NCI-H2171 treated with DMSO at 0.1 percent for 48 hours (cell line): ENCODE measurements around the gene RBKS.
"Not testable (repeated sequence)": the region's sequence is repeated elsewhere in the genome, so short reads cannot be mapped to it uniquely, and the experiment has no call there.

Source experiments
- DNase-seq: peaks from one replicate; lab custom pipeline; 2025; lab: John Stamatoyannopoulos, UW

The RBKS gene

GRCh38 chr2:27798948-27799645 is 91.1 kb downstream of the RBKS start:
- no peak for DNase-seq

DNA sequence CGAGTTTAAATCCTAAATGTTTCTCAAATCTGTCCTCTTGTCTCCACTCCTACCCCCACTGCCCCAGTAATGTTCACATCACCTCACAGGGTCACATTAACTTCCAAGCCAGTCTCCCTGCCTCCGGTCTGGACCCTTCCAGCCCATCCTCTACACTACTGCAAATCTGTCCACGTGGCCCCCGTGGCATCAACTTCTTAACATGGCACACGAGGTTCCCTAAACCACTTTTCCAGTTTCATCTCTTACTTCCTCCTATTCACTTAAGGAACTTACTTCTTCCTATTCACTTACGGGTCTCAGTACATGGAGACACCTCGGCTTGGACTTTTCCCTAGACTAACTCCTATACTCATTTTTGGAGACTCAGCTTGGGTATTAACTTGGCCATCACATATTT is 91.7 kb downstream of the RBKS start:
- no peak for DNase-seq

DNA sequence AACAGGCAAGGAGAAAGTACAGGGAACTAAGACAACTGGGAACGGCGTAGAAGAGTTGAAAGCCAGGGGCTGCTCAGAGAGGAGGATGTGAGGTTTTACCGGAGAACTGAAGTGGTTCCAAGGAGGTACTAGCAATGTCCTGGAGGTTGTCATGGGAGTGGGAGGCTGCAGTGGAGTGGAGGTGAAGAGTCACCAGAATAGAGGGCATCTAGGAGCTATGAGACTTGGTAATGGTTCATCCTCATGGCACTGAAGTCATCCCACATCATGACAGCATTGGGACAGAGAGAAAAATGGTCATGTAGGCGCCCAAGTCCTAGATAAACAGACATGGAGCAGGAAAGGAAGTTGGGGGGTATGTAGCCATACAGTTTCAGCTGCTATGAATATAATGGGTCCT is 92.3 kb downstream of the RBKS start:
- DNase-seq, result no peak

DNA sequence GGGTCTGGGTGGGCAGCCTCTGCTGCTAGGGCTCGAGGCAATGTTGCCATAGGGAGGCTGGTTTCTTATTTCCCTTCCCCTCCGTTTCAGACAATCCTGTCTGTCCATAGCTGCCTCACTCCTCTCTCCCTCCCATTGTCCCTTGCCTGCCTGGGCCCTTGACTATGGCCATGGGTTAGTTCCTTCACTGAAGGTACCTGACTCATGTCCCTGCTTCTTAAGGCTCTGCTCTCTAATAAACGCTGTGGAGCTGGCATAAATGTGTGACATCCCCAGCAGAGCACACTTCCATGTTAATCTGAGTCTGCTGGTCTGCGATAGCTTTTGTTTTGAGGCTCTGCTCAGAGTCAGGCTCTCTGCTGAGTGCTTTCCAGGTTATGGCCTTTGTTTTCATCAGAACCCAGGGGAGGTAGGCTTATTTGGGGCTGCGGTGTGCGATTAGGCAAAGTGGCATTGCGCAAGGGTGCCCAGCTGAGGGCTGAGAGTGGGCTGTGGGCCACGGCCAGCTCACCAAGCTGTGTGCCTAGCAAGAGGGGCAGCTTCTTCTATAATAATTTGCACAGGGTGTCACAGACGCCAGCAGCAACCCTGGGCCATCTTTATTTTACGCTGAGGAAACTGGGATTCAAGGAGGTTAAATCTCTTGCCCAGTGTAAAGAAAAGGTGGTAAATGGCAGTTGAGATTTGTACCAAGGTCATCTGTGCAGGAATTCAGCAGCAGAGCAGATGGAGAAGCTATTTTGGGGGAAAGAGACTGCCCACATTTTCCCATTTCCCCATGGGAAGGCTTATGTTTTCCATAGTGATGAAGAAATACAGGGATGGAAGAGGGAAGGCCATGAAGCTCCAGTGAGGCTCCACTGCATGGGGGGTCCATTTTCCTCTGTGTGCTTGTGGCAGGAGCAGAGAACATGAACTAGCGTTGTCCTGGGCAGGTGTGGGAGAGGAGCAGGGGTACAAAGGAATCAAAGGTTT is 93.1 kb downstream of the RBKS start:
- no peak for DNase-seq

DNA sequence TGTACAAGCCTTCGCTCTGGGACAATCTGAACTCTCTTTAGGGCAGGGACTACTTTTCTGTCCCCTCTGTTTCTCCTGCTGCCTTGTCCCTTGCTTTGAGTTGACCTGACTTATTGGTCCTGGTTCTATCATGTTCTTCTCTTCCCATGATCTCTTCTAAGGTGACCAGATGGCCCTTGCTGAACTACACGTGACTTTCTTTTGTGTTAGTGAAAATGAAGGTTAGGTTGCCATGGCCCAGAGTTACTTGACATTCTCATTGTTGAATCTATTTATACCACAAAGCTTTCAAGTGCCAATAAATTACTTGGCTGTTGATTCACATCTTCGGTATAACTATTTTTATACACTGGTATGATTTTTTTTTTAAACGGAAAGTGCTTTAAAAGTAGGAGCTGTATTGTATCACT is 94.3 kb downstream of the RBKS start:
- no peak for DNase-seq

DNA sequence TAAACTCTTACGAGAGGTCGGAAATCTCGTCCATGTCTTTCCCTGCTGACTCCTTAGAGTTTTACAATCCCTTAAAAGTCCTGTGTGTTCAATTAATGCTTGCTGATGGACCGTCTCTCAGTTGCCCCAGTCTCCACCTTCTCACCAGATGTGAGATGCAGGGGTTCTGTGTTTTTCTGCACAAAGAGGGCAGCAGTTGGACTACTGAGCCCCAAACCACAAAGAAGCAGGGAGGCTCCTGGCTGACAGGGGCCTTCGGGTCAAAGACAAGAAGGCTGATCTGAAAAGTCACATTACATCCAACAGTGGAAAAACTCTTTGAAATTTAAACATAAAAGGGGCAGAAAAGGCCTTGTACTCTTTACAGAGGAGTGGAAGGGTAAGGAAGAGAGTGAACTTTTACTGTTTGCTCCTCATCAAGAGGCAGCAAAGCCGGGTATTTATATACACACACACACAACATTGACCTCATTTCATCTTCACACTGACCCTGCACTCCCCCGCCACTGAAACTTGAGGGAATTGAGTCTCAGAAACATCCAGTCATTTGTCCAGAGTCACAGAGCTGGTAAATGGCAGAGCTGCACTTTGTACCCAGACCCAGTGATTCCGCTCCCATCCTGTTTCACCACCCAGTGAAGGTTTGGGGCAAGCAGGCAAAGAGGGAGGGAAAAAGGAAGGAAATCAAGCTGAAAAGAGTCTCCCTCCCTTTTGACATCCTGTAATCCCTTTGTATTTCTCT is 94.9 kb downstream of the RBKS start:
- no peak for DNase-seq

DNA sequence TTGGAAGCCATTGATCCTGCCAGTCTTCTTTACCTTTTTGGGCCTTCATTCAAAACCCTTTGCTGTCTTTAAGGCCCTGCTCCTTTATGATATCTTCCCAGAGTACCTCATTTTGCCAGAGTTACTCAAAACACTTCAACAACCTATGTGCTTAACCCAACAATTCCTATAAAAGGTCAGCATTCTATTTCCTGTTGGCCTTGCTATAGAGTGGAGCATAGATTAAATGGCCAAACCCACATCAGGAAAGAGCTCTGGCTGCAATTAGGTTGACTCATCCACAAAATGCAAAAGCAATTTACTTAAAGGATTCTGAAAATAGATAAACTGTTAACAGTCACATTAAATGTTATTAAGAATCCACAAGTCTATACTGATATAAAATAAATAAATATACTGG is 97.4 kb downstream of the RBKS start:
- DNase-seq, result no peak

DNA sequence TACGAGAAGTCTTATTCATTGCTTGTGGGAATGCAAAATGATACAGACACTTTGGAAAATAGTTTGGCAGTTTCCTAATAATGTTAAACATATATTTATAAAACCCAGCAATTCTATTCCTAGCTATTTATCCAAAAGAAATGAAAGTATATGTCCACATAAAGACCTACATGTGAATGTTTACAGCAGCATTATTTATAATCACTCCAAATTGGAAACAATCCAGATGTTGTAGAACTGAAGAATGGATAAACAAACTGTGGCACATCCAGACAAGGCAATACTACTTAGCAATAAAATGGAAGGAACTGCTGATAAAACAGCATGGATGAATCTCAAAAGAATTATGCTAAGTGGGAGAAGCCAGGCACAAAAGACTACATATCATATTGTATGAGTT is 99.4 kb downstream of the RBKS start:
- no peak for DNase-seq

- DNase-seq, result no peak
Observed at GRCh38 chr2:27782701-27783100, 107.5 kb downstream of the RBKS start.

DNA sequence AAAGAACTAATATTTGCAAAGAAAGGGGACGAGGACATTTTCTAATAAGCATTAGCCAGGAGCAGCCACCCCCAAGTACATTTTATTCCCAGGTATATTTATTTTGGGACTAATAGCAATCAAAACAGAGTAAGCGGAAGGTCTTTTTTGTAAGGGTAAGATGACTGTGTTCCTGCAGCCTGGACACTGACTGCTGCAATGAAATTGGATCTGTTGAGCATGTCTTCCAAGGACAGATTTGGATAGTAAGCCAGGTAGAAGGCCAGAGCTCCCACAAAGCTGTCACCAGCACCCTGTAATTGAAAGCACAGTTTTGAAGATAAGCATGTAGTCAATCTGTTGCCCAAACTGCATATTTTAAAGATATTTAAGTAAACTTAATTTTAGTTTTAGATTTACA is 108.7 kb downstream of the RBKS start:
- DNase-seq, result peak; percentile 38

DNA sequence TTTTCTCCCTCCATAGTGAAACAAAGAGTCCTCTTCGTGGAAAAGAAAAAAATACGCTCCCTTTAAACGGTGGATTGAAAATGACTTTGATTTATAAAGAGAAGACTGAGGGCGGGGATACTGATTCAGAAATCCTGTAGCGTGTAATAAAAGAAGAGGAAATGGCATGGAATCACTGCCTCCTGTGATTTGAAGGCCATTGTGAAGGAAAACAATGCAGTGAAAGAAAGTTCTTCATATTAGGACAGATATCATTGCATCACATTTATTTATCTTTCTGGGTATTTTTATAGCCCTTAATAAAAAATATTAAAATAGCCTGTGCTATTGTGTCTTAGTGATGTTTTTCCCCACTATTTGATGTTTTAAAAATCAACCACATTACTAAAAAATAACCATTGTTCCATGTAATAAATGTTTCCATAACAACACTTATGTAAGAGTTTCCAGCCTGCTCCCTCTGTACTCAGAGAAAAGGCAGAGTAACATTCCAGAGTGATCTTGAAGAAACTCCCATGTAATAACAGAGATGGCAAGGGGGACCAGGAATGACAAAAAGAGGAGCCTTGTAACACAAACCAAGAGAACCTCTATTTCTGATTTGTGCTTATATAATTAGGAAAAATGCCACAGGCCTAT is 110.7 kb downstream of the RBKS start:
- no peak for DNase-seq

- DNase-seq, result no peak
Observed at GRCh38 chr2:27776696-27777095, 113.5 kb downstream of the RBKS start.

DNA sequence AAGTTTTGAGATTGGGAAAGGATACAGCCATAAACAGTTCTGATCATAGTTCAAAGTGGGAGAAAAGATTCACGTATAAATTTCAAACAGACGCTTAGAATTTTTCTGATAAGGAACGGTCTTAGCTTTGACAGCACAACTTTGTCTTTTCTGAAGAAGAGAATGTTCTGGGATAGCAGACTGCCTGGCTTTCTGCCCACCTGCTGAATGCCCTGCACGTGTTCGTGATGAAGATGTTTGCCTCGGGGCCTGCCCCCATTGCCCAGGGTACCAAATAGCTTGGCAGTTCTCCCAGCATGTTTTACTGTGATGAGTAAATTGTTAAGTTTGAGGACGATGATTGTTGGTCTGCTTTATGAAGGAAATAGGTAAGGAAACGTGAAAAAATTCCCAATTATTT is 114.1 kb downstream of the RBKS start:
- no peak for DNase-seq

GRCh38 chr2:27773959-27774358 is 116.2 kb downstream of the RBKS start:
- no peak for DNase-seq

GRCh38 chr2:27772804-27773203 is 117.4 kb downstream of the RBKS start:
- DNase-seq, result no peak

DNA sequence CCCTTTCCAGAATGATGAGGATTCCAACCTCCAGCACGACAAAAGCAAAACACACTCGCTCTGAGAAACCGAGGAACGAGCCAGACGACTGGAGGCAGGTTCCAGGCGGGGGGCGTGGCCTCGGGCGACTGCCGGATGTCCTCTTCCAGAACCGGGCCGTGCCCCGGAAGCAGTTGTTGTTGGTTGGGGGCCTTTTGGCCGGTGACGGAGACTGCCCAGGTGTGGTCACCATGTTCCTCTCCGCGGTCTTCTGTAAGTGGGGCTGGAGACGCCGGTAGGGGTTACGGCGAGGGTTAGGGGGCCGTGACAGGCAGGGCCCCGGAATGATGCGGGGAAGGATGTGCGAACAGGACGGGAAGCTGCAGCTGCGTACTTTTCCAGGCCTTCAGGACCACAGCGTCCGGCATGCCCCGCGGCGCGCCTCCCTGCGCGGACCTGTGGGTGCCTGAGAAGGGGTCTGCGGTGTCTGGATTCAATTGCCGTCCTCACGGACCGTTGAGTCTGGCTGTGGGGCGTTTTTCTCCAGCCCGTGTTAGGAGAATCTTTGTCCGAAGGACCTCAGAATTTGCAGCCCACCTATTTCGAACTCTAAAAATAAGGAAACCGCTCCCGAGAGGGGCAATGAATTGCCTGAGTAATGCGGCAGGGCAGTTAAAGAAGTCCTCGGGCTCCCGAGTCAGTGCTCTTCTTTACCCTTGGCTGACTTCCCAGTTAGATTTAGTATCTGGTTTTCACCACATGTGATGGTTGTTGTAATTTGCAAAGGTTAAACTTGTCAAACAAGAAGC is 118.4 kb downstream of the RBKS start, which contains the start of gene MRPL33:
Gene MRPL33 (plus strand): TSS at position 172 of the 788 bp plus-strand sequence. CDS start 59 bp downstream, at position 231.
- DNase-seq, result peak; percentile 97

DNA sequence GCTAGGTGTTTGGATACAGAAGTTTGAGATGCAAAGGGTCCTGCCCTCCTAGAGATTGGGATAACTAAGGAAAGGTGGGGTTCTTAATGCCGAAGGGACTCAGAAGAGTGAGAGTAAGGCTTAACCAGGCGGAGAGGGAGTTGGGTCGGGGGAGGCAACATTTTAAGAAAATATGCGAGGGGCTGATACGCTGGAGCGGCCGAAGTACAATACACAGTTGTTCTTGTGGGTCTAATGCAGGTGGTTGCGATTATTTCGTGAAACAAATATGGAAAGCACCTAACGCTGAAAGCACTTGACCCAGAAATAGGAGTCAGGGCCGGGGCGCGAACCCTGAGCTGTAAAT is 119.0 kb downstream of the RBKS start:
- DNase-seq, result no peak

- DNase-seq, result no peak
Observed at GRCh38 chr2:27766287-27766661, 123.9 kb downstream of the RBKS start.

DNA sequence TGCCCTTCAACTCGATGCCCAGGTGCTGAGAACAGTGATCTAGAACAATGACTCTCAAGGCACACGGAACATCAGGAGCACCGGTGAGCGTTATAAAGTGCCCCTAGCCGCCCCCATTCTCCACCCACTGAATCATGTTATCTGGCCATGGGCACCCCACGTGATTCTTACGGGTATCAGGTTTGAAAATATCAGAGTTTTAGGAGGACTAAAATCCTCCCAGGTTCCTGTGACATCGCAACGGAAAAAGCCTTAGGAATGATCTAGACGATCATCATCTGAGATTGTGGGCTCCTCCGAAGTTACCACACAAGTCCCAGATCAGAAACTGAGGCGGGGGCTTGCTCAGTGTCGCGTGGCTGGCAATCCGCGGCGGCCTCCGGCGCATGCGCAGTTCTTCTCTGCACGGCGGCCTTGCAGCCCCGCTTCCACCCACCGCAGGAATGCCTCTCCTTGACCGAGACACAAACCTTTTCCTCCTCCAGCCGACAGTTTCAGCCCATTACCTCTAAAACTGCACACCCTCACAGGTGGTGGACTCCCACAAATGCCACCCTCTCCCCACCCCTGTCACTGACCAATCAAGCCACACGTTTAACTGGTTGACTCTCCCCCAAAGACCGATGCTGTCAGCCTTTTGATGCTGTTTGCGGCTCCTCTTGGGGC is 124.4 kb downstream of the RBKS start:
- DNase-seq, result peak; percentile 68

- DNase-seq, result not testable (repeated sequence)
Observed at GRCh38 chr2:27764526-27764925, 125.7 kb downstream of the RBKS start.

- DNase-seq, result no peak
Observed at GRCh38 chr2:27763907-27764267, 126.3 kb downstream of the RBKS start.
